ENCODE results near the gene ZFAND3.

- no peak for TF ChIP-seq CTCF (IDR thresholded peaks at IDR 0.05)
- no peak for TF ChIP-seq POLR2AphosphoS5 (IDR thresholded peaks at IDR 0.05; ENCODE audit: low read depth, low read length)
- no peak for TF ChIP-seq RFX5 (IDR thresholded peaks at IDR 0.05; ENCODE audit: low read length)
- TF ChIP-seq TCF12 (IDR thresholded peaks at IDR 0.05) = no peak
- TF ChIP-seq TAF1 (IDR thresholded peaks at IDR 0.05; ENCODE audit: borderline replicate concordance, low read depth, low read length) = no peak
- TF ChIP-seq ZBTB33 (IDR thresholded peaks at IDR 0.05; ENCODE audit: borderline replicate concordance, low read depth) = no peak
- no peak for TF ChIP-seq SIN3A (IDR thresholded peaks at IDR 0.05; ENCODE audit: borderline replicate concordance, low read depth, low read length)
- no peak for TF ChIP-seq SMC3 (IDR thresholded peaks at IDR 0.05; ENCODE audit: low read depth, low read length)
- no peak for TF ChIP-seq REST (IDR thresholded peaks at IDR 0.05; ENCODE audit: low read depth, low read length)
- no peak for TF ChIP-seq USF2 (IDR thresholded peaks at IDR 0.05; ENCODE audit: borderline replicate concordance, low read depth, low read length)
- no peak for TF ChIP-seq GABPA (IDR thresholded peaks at IDR 0.05; ENCODE audit: low read depth)
- no peak for TF ChIP-seq FOXM1 (IDR thresholded peaks at IDR 0.05; ENCODE audit: low read depth)
- no peak for TF ChIP-seq YY1 (IDR thresholded peaks at IDR 0.05; ENCODE audit: low read depth)
Observed at GRCh38 chr6:37990762-37991525, 171.4 kb downstream of the ZFAND3 start.

All from SK-N-SH (cell line).